A549 treated with Mapracorat at 1 μM for 4 hours (cell line): ENCODE data around the gene TSR1. TPM values are rescaled to one million over a fixed set of nuclear protein-coding genes. Genes with fewer than 3 reads are reported as not detected.

ENCODE experiments used
- total RNA-seq: library from RNA; stranded (reverse); fragments of 200-300 nt; extraction: Qiagen RNA extraction; gene quantifications from 5 replicates; pipeline ENCODE4 v1.2.3, GENCODE V29; 2022

The TSR1 gene
- total RNA-seq = 55.3 to 64.0 TPM (median 59.8 TPM) in 5 replicates

GRCh38 chr17:2336215-2336851 is at the start of gene TSR1:
Gene TSR1 (minus strand): TSS chr17:2336457. CDS start chr17:2336427, 30 bp downstream.

GRCh38 chr17:2336852-2337543 is 741 bp upstream of the TSR1 start, which contains the start of gene SGSM2:
Gene SGSM2 (plus strand): TSS chr17:2337501. CDS start chr17:2337689, 188 bp downstream.

GRCh38 chr17:2303204-2304188 is 32.8 kb downstream of the TSR1 start, which contains the start of the genes SMG6 and SRR:
Gene SMG6 (minus strand): TSS chr17:2303785. CDS start chr17:2303720, 65 bp downstream.
Gene SRR (plus strand): TSS chr17:2303950. CDS start chr17:2315561, 11,611 bp downstream.

Other genes starting within 250 kb of the TSR1 start
- gene SMG6, start 32.7 kb downstream of the TSR1 start, total RNA-seq = 20.1 to 27.2 TPM (median 22.9 TPM) in 5 replicates
- 5.1 to 12.5 TPM (median 8.5 TPM) in 5 replicates for gene SRR, start 32.5 kb downstream of the TSR1 start, total RNA-seq
- 31.5 to 46.1 TPM (median 41.6 TPM) in 5 replicates for gene SGSM2, start 1.0 kb upstream of the TSR1 start, total RNA-seq
- gene MNT, start 64.6 kb upstream of the TSR1 start, total RNA-seq = 13.1 to 18.5 TPM (median 16.0 TPM) in 5 replicates
- 27.3 to 33.2 TPM (median 31.9 TPM) in 5 replicates for gene METTL16, start 175.4 kb upstream of the TSR1 start, total RNA-seq